ENCODE results near the gene F10.
"Not testable (repeated sequence)": the region's sequence is repeated elsewhere in the genome, so short reads cannot be mapped to it uniquely, and the experiment has no call there.

Gene F10

GRCh38 chr13:113105032-113105920 lies 17.3 kb upstream of the F10 start, which contains the start of gene F7:
Gene F7, plus strand, starts transcription at chr13:113105791. Its CDS starts 51 bp downstream, at chr13:113105842.
- Histone ChIP-seq H4K20me1 (ENCODE audit: insufficient read depth, low read length, poor library complexity, severe bottlenecking) (no peaks in the 10 kb centered on the region), H2AFZ (ENCODE audit: low read length) (no peak within 1 kb of the TSS), H3F3A (ENCODE audit: low read depth) (no peaks in the 10 kb centered on the region), H3K4me3 (ENCODE audit: low read length, poor library complexity, severe bottlenecking) (no peak within 1 kb of the TSS), H3K9me3 (ENCODE audit: insufficient read depth, low read depth, low read length) (no peaks in the 10 kb centered on the region), H3K36me3 (ENCODE audit: insufficient read depth, low read length) (no peaks in the 10 kb centered on the region), H3K4me1 (ENCODE audit: insufficient read depth, low read length, poor library complexity, severe bottlenecking) (no peaks in the 10 kb centered on the region), H3K79me2 (ENCODE audit: insufficient read depth, low read length) (no peaks in the 10 kb centered on the region), H3K9ac (ENCODE audit: low read depth, low read length, poor library complexity, severe bottlenecking) (no peak within 1 kb of the TSS), H3K27me3 (ENCODE audit: insufficient read depth, low read length, poor library complexity, severe bottlenecking) (no peaks in the 10 kb centered on the region), H3K4me2 (ENCODE audit: low read depth, low read length, poor library complexity, severe bottlenecking) (no peak within 1 kb of the TSS), H3K9me2 (replicated peaks; ENCODE audit: low read depth, low read length) (no peaks in the 10 kb centered on the region)
- no peak for TF ChIP-seq CTCF (conservative IDR thresholded peaks at IDR 0.05; ENCODE audit: low read length)
- no peak for TF ChIP-seq EZH2phosphoT487 (IDR thresholded peaks at IDR 0.05; ENCODE audit: borderline replicate concordance)

GRCh38 chr13:113105921-113106452 lies 16.6 kb upstream of the F10 start:
- Histone ChIP-seq H3K79me2 (ENCODE audit: insufficient read depth, low read length) (no peaks in the 10 kb centered on the region), H3K36me3 (ENCODE audit: insufficient read depth, low read length) (no peaks in the 10 kb centered on the region), H3K9ac (ENCODE audit: low read depth, low read length, poor library complexity, severe bottlenecking) (no peak overlapping the region), H4K20me1 (ENCODE audit: insufficient read depth, low read length, poor library complexity, severe bottlenecking) (no peaks in the 10 kb centered on the region), H3K27me3 (ENCODE audit: insufficient read depth, low read length, poor library complexity, severe bottlenecking) (no peaks in the 10 kb centered on the region), H3K9me3 (ENCODE audit: insufficient read depth, low read depth, low read length) (no peaks in the 10 kb centered on the region), H3F3A (ENCODE audit: low read depth) (no peaks in the 10 kb centered on the region), H3K4me3 (ENCODE audit: low read length, poor library complexity, severe bottlenecking) (no peak overlapping the region), H3K9me2 (replicated peaks; ENCODE audit: low read depth, low read length) (no peaks in the 10 kb centered on the region), H2AFZ (ENCODE audit: low read length) (no peak overlapping the region), H3K4me1 (ENCODE audit: insufficient read depth, low read length, poor library complexity, severe bottlenecking) (no peaks in the 10 kb centered on the region), H3K4me2 (ENCODE audit: low read depth, low read length, poor library complexity, severe bottlenecking) (no peak overlapping the region)
- no peak for TF ChIP-seq CTCF (conservative IDR thresholded peaks at IDR 0.05; ENCODE audit: low read length)

DNA sequence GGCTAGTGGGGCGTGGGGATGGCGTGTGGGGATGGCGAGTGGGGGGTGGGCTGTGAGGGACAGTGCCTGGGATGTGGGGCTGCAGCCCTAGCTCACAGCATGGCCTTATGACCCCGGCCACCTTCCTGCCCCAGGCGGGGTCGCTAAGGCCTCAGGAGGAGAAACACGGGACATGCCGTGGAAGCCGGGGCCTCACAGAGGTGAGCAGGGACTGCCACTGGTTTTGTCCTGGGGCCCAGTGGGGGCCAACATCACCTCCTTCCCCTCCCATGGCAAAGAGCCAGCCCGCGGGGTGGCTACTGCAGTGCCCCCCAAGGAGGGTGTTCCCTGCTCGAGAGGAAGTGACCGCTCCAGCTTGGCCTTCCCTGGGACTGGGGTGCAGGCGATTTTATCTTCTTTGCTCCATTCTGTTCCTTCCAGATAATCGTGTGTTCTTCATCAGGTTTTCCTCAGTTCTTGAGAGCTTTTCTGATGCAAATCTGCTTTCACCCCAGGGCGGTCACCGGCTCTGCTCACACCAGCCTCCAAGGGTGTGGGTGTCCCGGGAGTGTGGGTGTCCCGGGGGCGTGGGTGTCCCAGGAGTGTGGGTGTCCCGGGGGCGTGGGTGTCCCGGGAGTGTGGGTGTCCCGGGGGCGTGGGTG lies 15.8 kb upstream of the F10 start:
- no peaks in the 10 kb centered on the region for H3K27me3 ChIP-seq (ENCODE audit: insufficient read depth, low read length, poor library complexity, severe bottlenecking)
- TF ChIP-seq EZH2phosphoT487 (IDR thresholded peaks at IDR 0.05; ENCODE audit: borderline replicate concordance) (no peak), CTCF (conservative IDR thresholded peaks at IDR 0.05; ENCODE audit: low read length) (no peak)
- H3K9me2 ChIP-seq (replicated peaks; ENCODE audit: low read depth, low read length) = no peaks in the 10 kb centered on the region
- no peaks in the 10 kb centered on the region for H3F3A ChIP-seq (ENCODE audit: low read depth)
- H3K4me1 ChIP-seq (ENCODE audit: insufficient read depth, low read length, poor library complexity, severe bottlenecking) = no peaks in the 10 kb centered on the region
- no peak overlapping the region for H3K4me3 ChIP-seq (ENCODE audit: low read length, poor library complexity, severe bottlenecking)
- no peak overlapping the region for H2AFZ ChIP-seq (ENCODE audit: low read length)
- no peaks in the 10 kb centered on the region for H4K20me1 ChIP-seq (ENCODE audit: insufficient read depth, low read length, poor library complexity, severe bottlenecking)
- no peak overlapping the region for H3K9ac ChIP-seq (ENCODE audit: low read depth, low read length, poor library complexity, severe bottlenecking)
- H3K79me2 ChIP-seq (ENCODE audit: insufficient read depth, low read length) = no peaks in the 10 kb centered on the region
- no peaks in the 10 kb centered on the region for H3K9me3 ChIP-seq (ENCODE audit: insufficient read depth, low read depth, low read length)
- H3K36me3 ChIP-seq (ENCODE audit: insufficient read depth, low read length) = no peaks in the 10 kb centered on the region
- H3K4me2 ChIP-seq (ENCODE audit: low read depth, low read length, poor library complexity, severe bottlenecking) = no peak overlapping the region

GRCh38 chr13:113108521-113108920 lies 14.1 kb upstream of the F10 start:
- H3K4me1 ChIP-seq (ENCODE audit: insufficient read depth, low read length, poor library complexity, severe bottlenecking); H3K9ac ChIP-seq (ENCODE audit: low read depth, low read length, poor library complexity, severe bottlenecking); H3F3A ChIP-seq (ENCODE audit: low read depth); H3K9me3 ChIP-seq (ENCODE audit: insufficient read depth, low read depth, low read length); H3K9me2 ChIP-seq (replicated peaks; ENCODE audit: low read depth, low read length); H2AFZ ChIP-seq (ENCODE audit: low read length); H3K4me3 ChIP-seq (ENCODE audit: low read length, poor library complexity, severe bottlenecking); H3K36me3 ChIP-seq (ENCODE audit: insufficient read depth, low read length); H3K79me2 ChIP-seq (ENCODE audit: insufficient read depth, low read length); H3K4me2 ChIP-seq (ENCODE audit: low read depth, low read length, poor library complexity, severe bottlenecking); H3K27me3 ChIP-seq (ENCODE audit: insufficient read depth, low read length, poor library complexity, severe bottlenecking); H4K20me1 ChIP-seq (ENCODE audit: insufficient read depth, low read length, poor library complexity, severe bottlenecking): not testable (repeated sequence)
